Lower leg skin (tissue), 3 donors: ENCODE results near the gene MDFIC2.

ENCODE experiments used
- CTCF ChIP-seq, 3 donors: fragments of 450-650 bp; IDR thresholded peaks; one replicate each; pipeline ENCODE4 v1.5.1; 2016; ENCODE audit warnings: antibody characterized with exemption in 3 of 3, mild to moderate bottlenecking in 3 of 3, moderate library complexity in 2 of 3
- POLR2A ChIP-seq, 2 donors: fragments of 450-650 bp; IDR thresholded peaks; one replicate each; pipeline ENCODE4 v1.6.1; 2016 to 2017; ENCODE audit warnings: antibody characterized with exemption in 2 of 2, mild to moderate bottlenecking in 1 of 2, moderate library complexity in 1 of 2

- TF ChIP-seq CTCF (IDR thresholded peaks at IDR 0.05) (no peak), POLR2A (IDR thresholded peaks at IDR 0.05) (no peak)
These were observed 47.3 kb upstream of the MDFIC2 start for GRCh38 chr3:70359711-70360110.
